GM12872 (cell line): ENCODE results near the gene MYRIP.
A peak's percentile ranks its signal among the peaks of the same experiment; 100 is the strongest.

Experiments
- CTCF ChIP-seq: IDR thresholded peaks from 3 replicates; pipeline ENCODE4 v1.5.1; 2011; ENCODE audit warnings: low read depth, mild to moderate bottlenecking, low read length, moderate library complexity; ENCODE audit not compliant: insufficient read depth

The MYRIP gene

GRCh38 chr3:39809995-39810595 is 686 bp downstream of the MYRIP start:
- TF ChIP-seq CTCF: no peak

GRCh38 chr3:39810647-39811161 is 1.3 kb downstream of the MYRIP start:
- no peak for TF ChIP-seq CTCF

- no peak for TF ChIP-seq CTCF
These were observed 2.2 kb downstream of the MYRIP start for GRCh38 chr3:39811561-39811960.

GRCh38 chr3:39812537-39812936 is 3.1 kb downstream of the MYRIP start:
- TF ChIP-seq CTCF: peak; percentile 57

GRCh38 chr3:39814007-39814406 is 4.6 kb downstream of the MYRIP start:
- no peak for TF ChIP-seq CTCF

GRCh38 chr3:39819899-39820298 is 10.5 kb downstream of the MYRIP start:
- no peak for TF ChIP-seq CTCF

GRCh38 chr3:39839484-39839883 is 30.1 kb downstream of the MYRIP start:
- no peak for TF ChIP-seq CTCF
